ENCODE measurements around the gene FLCN.

DNA sequence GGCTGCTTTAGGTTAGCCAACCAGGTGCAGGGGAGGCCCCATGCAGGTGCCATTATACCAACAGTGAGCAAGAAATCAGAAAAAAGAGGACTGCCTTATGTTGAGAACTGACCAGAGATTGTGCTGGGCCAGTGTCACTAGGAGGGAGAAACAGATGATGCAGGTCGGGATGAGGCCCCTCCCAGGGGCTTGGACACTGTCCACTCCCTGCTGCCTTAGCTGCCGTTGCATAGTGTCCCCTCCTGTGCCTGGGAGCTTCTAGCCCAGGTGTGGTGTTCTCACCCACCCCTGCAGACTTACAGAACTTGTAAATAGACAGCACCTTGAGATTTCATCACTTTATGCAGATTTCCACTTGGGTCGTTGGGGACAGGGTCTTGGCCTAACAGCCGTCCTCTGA is 67.6 kb downstream of the FLCN start:
- TF ChIP-seq, protein P1, sequence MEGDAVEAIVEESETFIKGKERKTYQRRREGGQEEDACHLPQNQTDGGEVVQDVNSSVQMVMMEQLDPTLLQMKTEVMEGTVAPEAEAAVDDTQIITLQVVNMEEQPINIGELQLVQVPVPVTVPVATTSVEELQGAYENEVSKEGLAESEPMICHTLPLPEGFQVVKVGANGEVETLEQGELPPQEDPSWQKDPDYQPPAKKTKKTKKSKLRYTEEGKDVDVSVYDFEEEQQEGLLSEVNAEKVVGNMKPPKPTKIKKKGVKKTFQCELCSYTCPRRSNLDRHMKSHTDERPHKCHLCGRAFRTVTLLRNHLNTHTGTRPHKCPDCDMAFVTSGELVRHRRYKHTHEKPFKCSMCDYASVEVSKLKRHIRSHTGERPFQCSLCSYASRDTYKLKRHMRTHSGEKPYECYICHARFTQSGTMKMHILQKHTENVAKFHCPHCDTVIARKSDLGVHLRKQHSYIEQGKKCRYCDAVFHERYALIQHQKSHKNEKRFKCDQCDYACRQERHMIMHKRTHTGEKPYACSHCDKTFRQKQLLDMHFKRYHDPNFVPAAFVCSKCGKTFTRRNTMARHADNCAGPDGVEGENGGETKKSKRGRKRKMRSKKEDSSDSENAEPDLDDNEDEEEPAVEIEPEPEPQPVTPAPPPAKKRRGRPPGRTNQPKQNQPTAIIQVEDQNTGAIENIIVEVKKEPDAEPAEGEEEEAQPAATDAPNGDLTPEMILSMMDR (IDR thresholded peaks at IDR 0.05; ENCODE audit: insufficient read depth, low read length), result no peak
- TF ChIP-seq, protein P2, sequence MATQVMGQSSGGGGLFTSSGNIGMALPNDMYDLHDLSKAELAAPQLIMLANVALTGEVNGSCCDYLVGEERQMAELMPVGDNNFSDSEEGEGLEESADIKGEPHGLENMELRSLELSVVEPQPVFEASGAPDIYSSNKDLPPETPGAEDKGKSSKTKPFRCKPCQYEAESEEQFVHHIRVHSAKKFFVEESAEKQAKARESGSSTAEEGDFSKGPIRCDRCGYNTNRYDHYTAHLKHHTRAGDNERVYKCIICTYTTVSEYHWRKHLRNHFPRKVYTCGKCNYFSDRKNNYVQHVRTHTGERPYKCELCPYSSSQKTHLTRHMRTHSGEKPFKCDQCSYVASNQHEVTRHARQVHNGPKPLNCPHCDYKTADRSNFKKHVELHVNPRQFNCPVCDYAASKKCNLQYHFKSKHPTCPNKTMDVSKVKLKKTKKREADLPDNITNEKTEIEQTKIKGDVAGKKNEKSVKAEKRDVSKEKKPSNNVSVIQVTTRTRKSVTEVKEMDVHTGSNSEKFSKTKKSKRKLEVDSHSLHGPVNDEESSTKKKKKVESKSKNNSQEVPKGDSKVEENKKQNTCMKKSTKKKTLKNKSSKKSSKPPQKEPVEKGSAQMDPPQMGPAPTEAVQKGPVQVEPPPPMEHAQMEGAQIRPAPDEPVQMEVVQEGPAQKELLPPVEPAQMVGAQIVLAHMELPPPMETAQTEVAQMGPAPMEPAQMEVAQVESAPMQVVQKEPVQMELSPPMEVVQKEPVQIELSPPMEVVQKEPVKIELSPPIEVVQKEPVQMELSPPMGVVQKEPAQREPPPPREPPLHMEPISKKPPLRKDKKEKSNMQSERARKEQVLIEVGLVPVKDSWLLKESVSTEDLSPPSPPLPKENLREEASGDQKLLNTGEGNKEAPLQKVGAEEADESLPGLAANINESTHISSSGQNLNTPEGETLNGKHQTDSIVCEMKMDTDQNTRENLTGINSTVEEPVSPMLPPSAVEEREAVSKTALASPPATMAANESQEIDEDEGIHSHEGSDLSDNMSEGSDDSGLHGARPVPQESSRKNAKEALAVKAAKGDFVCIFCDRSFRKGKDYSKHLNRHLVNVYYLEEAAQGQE (IDR thresholded peaks at IDR 0.05; ENCODE audit: insufficient replicate concordance, low read depth), result no peak
- TF ChIP-seq GABPA (IDR thresholded peaks at IDR 0.05; ENCODE audit: low read depth), result no peak
- no peak for TF ChIP-seq POLR2AphosphoS5 (IDR thresholded peaks at IDR 0.05; ENCODE audit: low read depth)
